SW480 (cell line): Measurements from ENCODE around the gene STIM2.
"Not testable (repeated sequence)": the region's sequence is repeated elsewhere in the genome, so short reads cannot be mapped to it uniquely, and the experiment has no call there.

ENCODE experiments used
- DNase-seq: peaks from one replicate; pipeline ENCODE4 v3.0.0-alpha.2; 2016; ENCODE audit warnings: low spot score

The STIM2 gene

GRCh38 chr4:26860157-26860921, at the start of gene STIM2:
STIM2 (plus strand) TSS chr4:26860841.
- DNase-seq: peak; percentile 92

GRCh38 chr4:26811571-26811970, 49.1 kb upstream of the STIM2 start:
- not testable (repeated sequence) for DNase-seq

GRCh38 chr4:26812049-26812714, 48.5 kb upstream of the STIM2 start:
- peak; percentile 60 for DNase-seq

- no peak for DNase-seq
Observed at GRCh38 chr4:26813698-26814097, 46.9 kb upstream of the STIM2 start.

- no peak for DNase-seq
Observed at GRCh38 chr4:26815199-26815598, 45.4 kb upstream of the STIM2 start.

GRCh38 chr4:26815706-26816105, 44.9 kb upstream of the STIM2 start:
- DNase-seq: peak; percentile 11

- no peak for DNase-seq
Observed at GRCh38 chr4:26819026-26819425, 41.6 kb upstream of the STIM2 start.

GRCh38 chr4:26819478-26820095, 41.1 kb upstream of the STIM2 start:
- no peak for DNase-seq

GRCh38 chr4:26820346-26820745, 40.3 kb upstream of the STIM2 start:
- no peak for DNase-seq

GRCh38 chr4:26821031-26821430, 39.6 kb upstream of the STIM2 start:
- DNase-seq: no peak

GRCh38 chr4:26821677-26822503, 38.8 kb upstream of the STIM2 start:
- DNase-seq: no peak

- DNase-seq: no peak
Observed at GRCh38 chr4:26822546-26822945, 38.1 kb upstream of the STIM2 start.

GRCh38 chr4:26822974-26823373, 37.7 kb upstream of the STIM2 start:
- not testable (repeated sequence) for DNase-seq

- no peak for DNase-seq
Observed at GRCh38 chr4:26823583-26823982, 37.1 kb upstream of the STIM2 start.

- no peak for DNase-seq
Observed at GRCh38 chr4:26824667-26825066, 36.0 kb upstream of the STIM2 start.

GRCh38 chr4:26826721-26827120, 33.9 kb upstream of the STIM2 start:
- no peak for DNase-seq

GRCh38 chr4:26827336-26827735, 33.3 kb upstream of the STIM2 start:
- not testable (repeated sequence) for DNase-seq

GRCh38 chr4:26827798-26828197, 32.8 kb upstream of the STIM2 start:
- DNase-seq: no peak

- no peak for DNase-seq
Observed at GRCh38 chr4:26829018-26829417, 31.6 kb upstream of the STIM2 start.

- DNase-seq: no peak
Observed at GRCh38 chr4:26830033-26830432, 30.6 kb upstream of the STIM2 start.

- DNase-seq: no peak
Observed at GRCh38 chr4:26830701-26831100, 29.9 kb upstream of the STIM2 start.

- DNase-seq: no peak
Observed at GRCh38 chr4:26836539-26836938, 24.1 kb upstream of the STIM2 start.
